ENCODE data around the gene TP53I13.

Gene TP53I13

GRCh38 chr17:29596811-29597210, 28.3 kb downstream of the TP53I13 start:
- WGBS, 2 experiments (ENCODE audit: insufficient coverage in 2 of 2) = 60 to 75% methylated on average over 1 to 2 of the region's 9 CpGs
- Histone ChIP-seq H3K4me1 (ENCODE audit: control insufficient read depth, insufficient read depth, low read length, poor library complexity, severe bottlenecking) (peaks cover 39% of the 10 kb centered on the region), H3K9me3 (ENCODE audit: control insufficient read depth, low read length) (no peaks in the 10 kb centered on the region), H3K36me3 (ENCODE audit: control insufficient read depth, insufficient read depth, low read length) (no peaks in the 10 kb centered on the region), H3K27ac (ENCODE audit: low read depth, low read length, severe bottlenecking) (no peak overlapping the region), H3K4me3 (ENCODE audit: extremely low read depth, insufficient read depth, low read length, poor library complexity, severe bottlenecking) (no peak overlapping the region)

- Histone ChIP-seq H3K9me3 (ENCODE audit: control insufficient read depth, low read length) (no peaks in the 10 kb centered on the region), H3K36me3 (ENCODE audit: control insufficient read depth, insufficient read depth, low read length) (no peaks in the 10 kb centered on the region), H3K4me3 (ENCODE audit: extremely low read depth, insufficient read depth, low read length, poor library complexity, severe bottlenecking) (no peak overlapping the region), H3K4me1 (ENCODE audit: control insufficient read depth, insufficient read depth, low read length, poor library complexity, severe bottlenecking) (peaks cover 35% of the 10 kb centered on the region), H3K27ac (ENCODE audit: low read depth, low read length, severe bottlenecking) (no peak overlapping the region)
- WGBS, 2 experiments (ENCODE audit: insufficient coverage in 2 of 2) = 46 to 56% methylated on average over 10 to 12 of the region's 13 CpGs
Measured at GRCh38 chr17:29597361-29598172, 29.1 kb downstream of the TP53I13 start.

- no peaks in the 10 kb centered on the region for H3K36me3 ChIP-seq (ENCODE audit: control insufficient read depth, insufficient read depth, low read length)
- H3K9me3 ChIP-seq (ENCODE audit: control insufficient read depth, low read length) = no peaks in the 10 kb centered on the region
- no peak overlapping the region for H3K4me3 ChIP-seq (ENCODE audit: extremely low read depth, insufficient read depth, low read length, poor library complexity, severe bottlenecking)
- H3K27ac ChIP-seq (ENCODE audit: low read depth, low read length, severe bottlenecking) = no peak overlapping the region
- WGBS, 2 experiments (ENCODE audit: insufficient coverage in 2 of 2) = 95 to 100% methylated on average over 3 of the region's 6 CpGs
- H3K4me1 ChIP-seq (ENCODE audit: control insufficient read depth, insufficient read depth, low read length, poor library complexity, severe bottlenecking) = no peaks in the 10 kb centered on the region
Measured at GRCh38 chr17:29603109-29603674, 34.7 kb downstream of the TP53I13 start.

- H3K27ac ChIP-seq (ENCODE audit: low read depth, low read length, severe bottlenecking) = no peak overlapping the region
- WGBS, 2 experiments (ENCODE audit: insufficient coverage in 2 of 2) = 85 to 87% methylated on average over 23 to 26 of the region's 29 CpGs
- H3K4me1 ChIP-seq (ENCODE audit: control insufficient read depth, insufficient read depth, low read length, poor library complexity, severe bottlenecking) = no peaks in the 10 kb centered on the region
- no peak overlapping the region for H3K4me3 ChIP-seq (ENCODE audit: extremely low read depth, insufficient read depth, low read length, poor library complexity, severe bottlenecking)
- peaks cover 1% of the 10 kb centered on the region for H3K9me3 ChIP-seq (ENCODE audit: control insufficient read depth, low read length)
- no peaks in the 10 kb centered on the region for H3K36me3 ChIP-seq (ENCODE audit: control insufficient read depth, insufficient read depth, low read length)
Measured at GRCh38 chr17:29607557-29608195, 39.2 kb downstream of the TP53I13 start.

- WGBS, 2 experiments (ENCODE audit: insufficient coverage in 2 of 2) = 92 to 93% methylated on average over 15 of the region's 15 CpGs
- Histone ChIP-seq H3K36me3 (ENCODE audit: control insufficient read depth, insufficient read depth, low read length) (peaks cover 4% of the 10 kb centered on the region), H3K4me1 (ENCODE audit: control insufficient read depth, insufficient read depth, low read length, poor library complexity, severe bottlenecking) (peaks cover 4% of the 10 kb centered on the region), H3K27ac (ENCODE audit: low read depth, low read length, severe bottlenecking) (no peak overlapping the region), H3K4me3 (ENCODE audit: extremely low read depth, insufficient read depth, low read length, poor library complexity, severe bottlenecking) (no peak overlapping the region), H3K9me3 (ENCODE audit: control insufficient read depth, low read length) (peaks cover 5% of the 10 kb centered on the region)
Measured at GRCh38 chr17:29608986-29609385, 40.5 kb downstream of the TP53I13 start.

- H3K9me3 ChIP-seq (ENCODE audit: control insufficient read depth, low read length) = peaks cover 5% of the 10 kb centered on the region
- WGBS, 2 experiments (ENCODE audit: insufficient coverage in 2 of 2) = 93 to 100% methylated on average over 2 to 3 of the region's 3 CpGs
- H3K4me3 ChIP-seq (ENCODE audit: extremely low read depth, insufficient read depth, low read length, poor library complexity, severe bottlenecking) = no peak overlapping the region
- no peak overlapping the region for H3K27ac ChIP-seq (ENCODE audit: low read depth, low read length, severe bottlenecking)
- H3K4me1 ChIP-seq (ENCODE audit: control insufficient read depth, insufficient read depth, low read length, poor library complexity, severe bottlenecking) = peaks cover 14% of the 10 kb centered on the region
- H3K36me3 ChIP-seq (ENCODE audit: control insufficient read depth, insufficient read depth, low read length) = peaks cover 4% of the 10 kb centered on the region
Measured at GRCh38 chr17:29610395-29610794, 41.9 kb downstream of the TP53I13 start.

- WGBS, 2 experiments (ENCODE audit: insufficient coverage in 2 of 2) = 94 to 98% methylated on average over 6 to 9 of the region's 11 CpGs
- Histone ChIP-seq H3K36me3 (ENCODE audit: control insufficient read depth, insufficient read depth, low read length) (peaks cover 4% of the 10 kb centered on the region), H3K27ac (ENCODE audit: low read depth, low read length, severe bottlenecking) (no peak overlapping the region), H3K9me3 (ENCODE audit: control insufficient read depth, low read length) (peaks cover 5% of the 10 kb centered on the region), H3K4me1 (ENCODE audit: control insufficient read depth, insufficient read depth, low read length, poor library complexity, severe bottlenecking) (peaks cover 21% of the 10 kb centered on the region), H3K4me3 (ENCODE audit: extremely low read depth, insufficient read depth, low read length, poor library complexity, severe bottlenecking) (no peak overlapping the region)
Measured at GRCh38 chr17:29611351-29612093, 43.0 kb downstream of the TP53I13 start.

- no peak overlapping the region for H3K4me3 ChIP-seq (ENCODE audit: extremely low read depth, insufficient read depth, low read length, poor library complexity, severe bottlenecking)
- peaks cover 21% of the 10 kb centered on the region for H3K4me1 ChIP-seq (ENCODE audit: control insufficient read depth, insufficient read depth, low read length, poor library complexity, severe bottlenecking)
- peaks cover 4% of the 10 kb centered on the region for H3K36me3 ChIP-seq (ENCODE audit: control insufficient read depth, insufficient read depth, low read length)
- peaks cover 5% of the 10 kb centered on the region for H3K9me3 ChIP-seq (ENCODE audit: control insufficient read depth, low read length)
- H3K27ac ChIP-seq (ENCODE audit: low read depth, low read length, severe bottlenecking) = no peak overlapping the region
- WGBS, 2 experiments (ENCODE audit: insufficient coverage in 2 of 2) = 94 to 100% methylated on average over 5 to 7 of the region's 12 CpGs
Measured at GRCh38 chr17:29612094-29612403, 43.5 kb downstream of the TP53I13 start.

- H3K36me3 ChIP-seq (ENCODE audit: control insufficient read depth, insufficient read depth, low read length) = peaks cover 4% of the 10 kb centered on the region
- 92% methylated on average over 69 to 81 of the region's 85 CpGs for WGBS, 2 experiments (ENCODE audit: insufficient coverage in 2 of 2)
- no peak overlapping the region for H3K27ac ChIP-seq (ENCODE audit: low read depth, low read length, severe bottlenecking)
Measured at GRCh38 chr17:29612404-29613280, 44.1 kb downstream of the TP53I13 start.

GRCh38 chr17:29613352-29613837, 44.9 kb downstream of the TP53I13 start:
- Histone ChIP-seq H3K36me3 (ENCODE audit: control insufficient read depth, insufficient read depth, low read length) (peaks cover 4% of the 10 kb centered on the region), H3K4me1 (ENCODE audit: control insufficient read depth, insufficient read depth, low read length, poor library complexity, severe bottlenecking) (peaks cover 21% of the 10 kb centered on the region), H3K4me3 (ENCODE audit: extremely low read depth, insufficient read depth, low read length, poor library complexity, severe bottlenecking) (no peak overlapping the region), H3K9me3 (ENCODE audit: control insufficient read depth, low read length) (peaks cover 5% of the 10 kb centered on the region), H3K27ac (ENCODE audit: low read depth, low read length, severe bottlenecking) (no peak overlapping the region)
- 12 to 17% methylated on average over 42 to 49 of the region's 50 CpGs for WGBS, 2 experiments (ENCODE audit: insufficient coverage in 2 of 2)

More at GRCh38 chr17:29612404-29613280, 44.1 kb downstream of the TP53I13 start:
- peaks cover 21% of the 10 kb centered on the region for H3K4me1 ChIP-seq (ENCODE audit: control insufficient read depth, insufficient read depth, low read length, poor library complexity, severe bottlenecking)
- H3K4me3 ChIP-seq (ENCODE audit: extremely low read depth, insufficient read depth, low read length, poor library complexity, severe bottlenecking) = no peak overlapping the region
- H3K9me3 ChIP-seq (ENCODE audit: control insufficient read depth, low read length) = peaks cover 5% of the 10 kb centered on the region
